Smooth muscle cell of the brain vasculature (primary cell): ENCODE data around the gene TENT5A.
"Not testable (repeated sequence)": the region's sequence is repeated elsewhere in the genome, so short reads cannot be mapped to it uniquely, and the experiment has no call there.

ENCODE experiments used
- DNase-seq: peaks from one replicate; pipeline ENCODE4 v3.0.0-alpha.2; 2012; ENCODE audit warnings: low read depth, low spot score

The TENT5A gene

GRCh38 chr6:81750681-81751387 is 1.6 kb downstream of the TENT5A start:
- DNase-seq: no peak

DNA sequence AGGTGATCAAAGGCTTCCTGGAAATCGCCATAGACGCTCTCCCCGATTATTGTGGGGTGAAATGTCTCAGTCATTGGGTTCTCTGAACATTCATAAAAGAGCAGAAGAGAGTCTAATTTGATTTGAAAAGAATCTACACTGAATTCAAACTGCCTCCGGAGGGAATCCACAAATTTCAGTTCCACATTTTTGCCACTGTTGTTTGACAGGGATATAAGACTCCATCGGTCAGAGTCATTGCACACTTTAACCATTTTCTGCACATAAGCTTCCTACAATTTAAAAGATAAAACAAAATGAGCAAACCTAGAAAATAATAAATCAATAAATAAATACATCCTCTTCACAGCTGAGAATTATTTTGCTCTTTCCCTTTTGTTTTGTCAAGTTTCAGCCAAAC is 2.3 kb downstream of the TENT5A start:
- DNase-seq: no peak

GRCh38 chr6:81749707-81750106 is 2.8 kb downstream of the TENT5A start:
- no peak for DNase-seq

DNA sequence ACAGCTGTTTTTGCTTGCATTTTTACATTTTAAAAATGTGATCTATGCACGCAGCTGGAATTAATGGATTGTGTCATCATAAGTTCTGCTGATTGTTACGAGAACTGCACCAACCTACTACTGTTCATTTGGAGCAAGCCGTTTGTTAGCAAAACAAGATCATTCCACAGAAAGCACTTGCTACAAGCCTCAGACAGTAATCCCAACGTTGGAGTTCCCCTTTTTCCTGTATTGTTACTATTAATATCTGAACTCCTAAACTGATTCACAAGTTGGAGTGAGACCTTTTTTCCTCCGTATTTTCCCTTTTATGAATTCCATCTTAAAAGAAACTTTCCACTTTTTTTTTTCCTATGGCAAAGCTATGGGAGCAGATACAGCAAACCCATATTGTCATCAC is 3.5 kb downstream of the TENT5A start:
- no peak for DNase-seq

DNA sequence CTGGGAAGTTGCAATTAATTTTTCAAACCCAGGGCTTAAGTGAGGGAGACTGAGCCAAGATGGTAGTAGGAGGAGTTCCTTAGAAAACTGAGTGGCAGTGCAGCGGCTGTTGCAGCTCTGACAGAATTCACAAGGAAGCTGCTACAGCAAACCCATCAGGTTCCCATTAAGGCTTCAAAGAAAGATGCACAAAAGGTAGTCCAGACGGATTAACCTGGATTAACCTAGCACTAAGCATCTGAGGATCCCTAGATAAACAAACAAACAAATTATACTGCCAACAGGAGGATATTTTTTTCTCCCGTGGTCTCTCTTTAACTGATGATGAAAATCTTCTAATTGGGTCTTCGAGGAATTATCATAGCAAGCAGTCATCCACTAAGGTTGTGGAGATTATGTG is 5.2 kb downstream of the TENT5A start:
- DNase-seq: no peak

DNA sequence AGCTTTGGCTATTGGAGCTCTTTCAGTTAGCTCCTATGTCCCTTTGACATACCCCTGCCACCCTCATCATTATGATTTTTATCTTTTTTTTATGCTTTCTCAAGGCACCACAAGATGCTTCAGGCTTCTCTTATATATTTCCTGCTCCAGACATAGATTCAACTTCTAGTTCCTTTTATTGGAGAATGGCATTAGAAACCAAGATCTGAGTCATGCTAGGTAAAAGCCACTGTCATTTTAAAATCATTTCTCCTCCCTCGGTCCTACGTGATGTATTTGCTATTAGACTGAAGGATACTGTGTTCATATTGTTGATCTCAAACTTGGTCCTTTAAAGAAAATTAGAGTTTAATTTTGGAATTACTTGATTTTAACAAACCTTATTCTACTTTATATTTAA is 8.3 kb downstream of the TENT5A start:
- DNase-seq: no peak

- DNase-seq: no peak
Measured at GRCh38 chr6:81743649-81744048, 8.8 kb downstream of the TENT5A start.

GRCh38 chr6:81741689-81742088 is 10.8 kb downstream of the TENT5A start:
- no peak for DNase-seq

- not testable (repeated sequence) for DNase-seq
Measured at GRCh38 chr6:81740591-81740990, 11.9 kb downstream of the TENT5A start.

DNA sequence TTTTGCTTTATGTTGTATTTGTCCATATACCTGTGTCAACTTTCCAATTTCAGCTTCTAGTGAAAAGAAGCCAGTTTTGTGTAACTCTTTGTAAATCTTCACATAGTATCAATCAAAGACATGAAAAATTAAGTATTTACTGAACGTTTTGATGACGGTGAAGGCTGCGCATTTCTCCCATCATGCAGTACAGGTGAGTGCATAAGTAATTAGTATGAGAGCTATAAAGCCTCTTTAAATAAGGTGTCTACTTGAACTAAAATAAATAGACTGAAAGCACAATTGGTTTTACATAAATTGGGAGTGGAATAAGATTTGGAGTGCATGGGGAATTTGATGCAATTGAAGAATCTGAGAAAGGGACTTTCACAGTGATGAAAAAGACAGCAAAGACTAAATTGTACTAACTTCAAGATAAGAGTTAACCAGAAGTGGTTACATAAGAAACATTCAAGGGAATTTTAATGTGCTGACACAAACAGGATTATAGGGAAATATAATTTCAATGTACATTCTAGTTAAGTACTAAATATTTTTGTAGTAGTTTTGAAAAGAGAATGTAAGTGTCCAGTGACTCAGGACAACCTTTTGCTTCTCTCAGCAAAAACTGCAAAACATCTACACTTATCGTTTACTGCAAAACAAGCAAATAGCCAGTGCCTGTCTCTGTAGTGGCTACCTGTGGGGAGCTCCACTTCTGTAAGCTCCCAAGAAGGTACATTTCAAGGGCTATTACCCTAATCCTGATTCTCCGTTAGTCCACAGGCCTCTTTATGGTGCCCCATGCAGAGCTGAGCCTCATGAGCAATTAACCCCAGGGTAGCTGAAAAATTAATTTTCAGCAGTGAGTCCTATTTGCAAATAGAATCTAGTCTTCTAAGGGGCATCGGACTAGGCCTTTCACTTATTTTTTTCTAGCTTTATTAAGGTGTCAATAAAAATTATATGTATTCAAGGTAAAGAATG is 13.0 kb downstream of the TENT5A start:
- DNase-seq: no peak

DNA sequence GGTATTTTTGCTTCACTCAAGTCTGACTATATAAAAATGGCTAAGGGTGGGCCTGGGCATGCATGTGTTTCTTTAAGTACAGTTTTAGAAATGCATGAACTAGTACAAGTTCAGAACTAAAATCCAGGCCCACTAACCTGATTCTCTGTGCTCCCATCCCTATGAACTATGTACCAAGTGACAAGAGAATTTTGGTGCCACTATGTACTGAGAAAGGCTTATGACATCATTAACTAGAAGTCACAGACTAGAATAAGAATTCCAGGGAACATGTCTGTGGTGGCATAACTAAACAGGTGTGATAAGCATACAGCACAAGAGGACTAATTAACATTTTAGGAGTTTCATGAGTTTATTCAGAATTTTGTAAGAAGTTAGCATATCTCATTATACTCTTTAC is 16.1 kb downstream of the TENT5A start:
- no peak for DNase-seq

- DNase-seq: no peak
Measured at GRCh38 chr6:81735756-81736380, 16.6 kb downstream of the TENT5A start.

GRCh38 chr6:81734500-81735150 is 17.9 kb downstream of the TENT5A start:
- no peak for DNase-seq

DNA sequence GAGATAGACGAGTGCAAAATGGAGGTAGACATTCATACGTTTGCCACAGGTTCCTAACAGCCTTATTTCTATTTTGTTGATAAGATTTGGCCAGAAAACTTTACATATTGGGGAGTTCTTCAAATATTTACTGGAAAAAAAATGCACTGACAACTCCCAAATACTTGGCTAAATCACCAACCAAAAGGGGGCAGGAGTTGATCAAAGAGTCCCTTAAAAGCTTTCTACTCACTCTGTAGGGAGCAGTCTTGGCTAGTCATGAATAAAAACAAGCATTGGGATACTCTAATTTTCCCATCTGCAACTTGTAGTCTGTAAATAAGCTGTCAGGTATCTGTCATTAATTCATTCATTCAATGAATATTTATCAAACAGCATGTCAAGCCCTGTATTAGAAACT is 18.4 kb downstream of the TENT5A start:
- DNase-seq: no peak

- no peak for DNase-seq
Measured at GRCh38 chr6:81731814-81732213, 20.7 kb downstream of the TENT5A start.

DNA sequence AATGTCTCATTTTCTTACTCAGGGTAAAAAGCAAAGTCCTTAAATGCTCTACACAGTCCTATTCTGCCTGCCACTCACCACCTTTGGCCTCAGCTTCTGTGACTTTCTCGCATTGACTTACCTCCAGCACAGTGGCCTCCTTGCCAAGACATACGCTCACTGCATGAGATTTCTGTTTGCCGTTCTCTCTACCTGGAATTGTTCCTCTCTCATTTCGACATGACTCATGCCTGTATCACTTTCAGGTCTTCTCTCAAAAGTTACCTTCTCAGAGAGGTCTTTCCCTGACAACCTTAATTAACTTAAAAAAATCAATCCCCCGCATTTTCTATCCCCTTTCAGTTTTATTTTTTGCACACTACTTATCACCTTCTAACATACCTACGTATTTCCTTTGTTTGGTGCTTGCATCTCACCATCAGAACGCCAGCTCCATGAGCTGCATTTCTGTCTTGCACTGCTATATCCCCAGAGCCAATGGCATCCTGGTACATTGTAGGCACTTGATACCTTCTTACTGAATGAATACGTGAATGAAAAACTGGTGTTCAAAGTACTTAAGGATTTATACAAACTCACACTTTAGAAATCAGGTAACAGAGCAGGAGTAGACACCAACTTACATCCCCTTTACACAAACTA is 24.5 kb downstream of the TENT5A start:
- DNase-seq: no peak

GRCh38 chr6:81725127-81725526 is 27.4 kb downstream of the TENT5A start:
- no peak for DNase-seq

DNA sequence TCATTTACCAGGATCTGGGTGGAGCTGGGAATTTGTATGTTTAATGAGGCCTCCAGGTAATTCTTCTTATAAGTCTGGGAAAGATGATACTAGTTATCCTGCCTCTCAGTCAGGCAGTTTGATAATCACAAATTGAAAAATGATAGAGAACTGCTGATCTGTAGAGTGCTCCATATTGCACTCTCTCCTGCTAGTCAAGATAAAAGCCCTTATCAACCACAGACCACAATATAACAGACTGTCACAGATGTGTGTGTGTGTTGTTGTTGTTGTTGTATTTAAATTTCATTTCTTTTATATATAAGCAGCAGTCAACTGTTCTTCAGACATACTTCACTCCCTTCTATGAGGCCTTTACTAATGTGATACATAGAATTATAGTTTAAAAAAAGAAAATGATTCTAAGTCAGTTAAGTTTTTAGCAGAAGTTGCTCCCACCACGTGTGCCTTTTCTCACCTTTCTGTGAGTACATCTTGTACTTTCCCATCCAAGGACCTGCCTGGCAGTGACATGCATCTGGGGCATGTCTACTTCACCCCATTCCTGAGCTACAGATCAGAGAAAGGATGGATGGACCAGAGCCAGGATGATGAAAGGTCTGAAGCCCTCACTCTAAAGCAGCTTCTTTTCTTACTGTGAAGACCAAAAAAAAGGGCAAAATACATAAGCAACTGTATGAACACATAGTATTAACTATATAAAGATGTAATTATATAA is 29.8 kb downstream of the TENT5A start:
- no peak for DNase-seq

DNA sequence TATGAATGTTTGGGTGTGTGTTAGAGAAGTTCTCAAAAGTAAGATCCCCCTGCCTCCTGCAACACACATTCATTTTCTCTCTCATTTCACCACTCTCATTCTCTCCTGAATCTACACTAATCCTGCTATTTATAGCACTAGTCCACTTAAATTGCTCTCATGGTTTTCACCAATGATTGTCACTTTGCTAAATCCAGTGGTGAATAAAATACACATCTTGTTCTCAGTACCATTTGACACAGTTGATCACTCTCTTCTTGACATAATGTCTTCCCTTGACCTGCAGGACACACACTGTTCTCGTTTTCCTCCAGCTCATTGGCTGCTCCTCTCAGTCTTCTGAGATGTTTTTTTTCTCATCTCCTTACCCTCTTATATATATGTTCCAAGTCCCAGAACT is 32.1 kb downstream of the TENT5A start:
- DNase-seq: no peak

DNA sequence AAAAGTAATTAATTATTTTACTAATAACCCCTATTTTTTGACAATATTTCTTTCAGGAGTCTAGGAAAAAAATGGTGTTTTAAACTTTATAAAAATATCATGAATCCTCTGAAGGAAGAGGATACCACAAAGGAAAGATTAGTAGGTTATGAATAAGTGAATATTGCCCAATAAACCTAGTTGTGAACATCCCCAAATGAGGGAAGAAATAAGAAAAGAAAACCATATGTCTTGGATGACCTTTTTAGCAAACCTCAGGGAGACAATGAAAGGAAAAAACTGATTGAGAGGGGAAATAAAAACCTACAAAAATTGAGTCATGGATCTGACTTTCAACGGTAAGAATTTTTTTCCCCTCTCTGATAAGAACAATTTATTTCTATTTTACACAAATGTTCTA is 34.4 kb downstream of the TENT5A start:
- no peak for DNase-seq

DNA sequence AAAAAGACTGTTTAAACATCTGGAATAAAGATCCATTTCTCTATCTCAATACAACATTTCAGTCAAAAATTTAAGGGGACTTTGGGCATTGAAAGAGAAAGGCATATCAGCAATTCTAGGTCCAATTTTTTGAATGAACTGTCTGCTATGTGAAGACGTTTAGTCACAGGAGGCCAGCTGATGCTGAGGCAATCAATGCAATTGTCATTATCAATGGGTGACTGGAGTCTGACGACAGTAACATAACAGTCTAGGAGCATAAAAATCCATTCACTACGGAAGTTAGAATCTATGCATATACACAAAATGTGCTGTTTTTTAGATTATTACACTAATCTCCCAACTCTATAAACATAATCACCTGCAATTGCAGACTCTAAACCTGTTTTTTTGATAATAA is 37.8 kb downstream of the TENT5A start:
- no peak for DNase-seq
